Measurements from ENCODE around the gene TIGD3. TPM values are rescaled to one million over a fixed set of nuclear protein-coding genes. Genes with fewer than 3 reads are reported as not detected.
A peak's percentile ranks its signal among the peaks of the same experiment; 100 is the strongest.

The TIGD3 gene
- total and polyA plus RNA-seq, 2 of the 13 experiments (the other 11 are each of a cell fraction or from before 2014, with no cell fraction given): 0.49 to 4.9 TPM

- no peak for TF ChIP-seq SMAD1 (CRISPR knock-in tag; IDR thresholded peaks at IDR 0.05; ENCODE audit: borderline replicate concordance, low read depth)
- TF ChIP-seq KLF9 (CRISPR knock-in tag; IDR thresholded peaks at IDR 0.05; ENCODE audit: low read depth): no peak; the same call in 1 of the 2 replicates
- TF ChIP-seq ZNF652 (CRISPR knock-in tag; IDR thresholded peaks at IDR 0.05; ENCODE audit: borderline replicate concordance, low read depth): peak; percentile 42; the same call in 1 of the 2 replicates
- no peak for TF ChIP-seq PHF5A (CRISPR knock-in tag; IDR thresholded peaks at IDR 0.05; ENCODE audit: low read depth, unreplicated experiment)
- no peak for TF ChIP-seq CHCHD3 (CRISPR knock-in tag; IDR thresholded peaks at IDR 0.05)
- no peak for TF ChIP-seq ZNF207 (IDR thresholded peaks at IDR 0.05; ENCODE audit: borderline replicate concordance)
- no peak for TF ChIP-seq ZNF451 (CRISPR knock-in tag; IDR thresholded peaks at IDR 0.05)
- TF ChIP-seq PCBP1 (IDR thresholded peaks at IDR 0.05; ENCODE audit: borderline replicate concordance, low read depth, low read length): no peak
- TF ChIP-seq MATR3 (CRISPR knock-in tag; IDR thresholded peaks at IDR 0.05): no peak
- no peak for TF ChIP-seq DNMT1 (CRISPR knock-in tag; IDR thresholded peaks at IDR 0.05)
- TF ChIP-seq ZNF484 (CRISPR knock-in tag; IDR thresholded peaks at IDR 0.05; ENCODE audit: borderline replicate concordance, low read depth): no peak
- TF ChIP-seq ZSCAN25 (CRISPR knock-in tag; IDR thresholded peaks at IDR 0.05): no peak
- no peak for TF ChIP-seq ELK4 (CRISPR knock-in tag; IDR thresholded peaks at IDR 0.05; ENCODE audit: borderline replicate concordance)
- TF ChIP-seq ZNF710 (CRISPR knock-in tag; IDR thresholded peaks at IDR 0.05; ENCODE audit: borderline replicate concordance): no peak; the same call in 1 of the 2 replicates
- no peak for TF ChIP-seq TERF1 (CRISPR knock-in tag; IDR thresholded peaks at IDR 0.05)
- TF ChIP-seq ZNF256 (CRISPR knock-in tag; conservative IDR thresholded peaks at IDR 0.05): no peak
- no peak for TF ChIP-seq MBNL3 (CRISPR knock-in tag; conservative IDR thresholded peaks at IDR 0.05)
- no peak; the same call in 1 of the 2 replicates for TF ChIP-seq ZNF343 (CRISPR knock-in tag; IDR thresholded peaks at IDR 0.05)
- no peak for TF ChIP-seq ONECUT2 (CRISPR knock-in tag; IDR thresholded peaks at IDR 0.05)
- TF ChIP-seq KAT7 (CRISPR knock-in tag; IDR thresholded peaks at IDR 0.05; ENCODE audit: borderline replicate concordance): no peak; the same call in 1 of the 2 replicates
- TF ChIP-seq ZNF549 (CRISPR knock-in tag; IDR thresholded peaks at IDR 0.05): no peak
- TF ChIP-seq CREB1 (IDR thresholded peaks at IDR 0.05): no peak
- TF ChIP-seq CREB1 (CRISPR knock-in tag; IDR thresholded peaks at IDR 0.05): peak; percentile 50; the same call in 1 of the 2 replicates
- TF ChIP-seq TSC22D2 (CRISPR knock-in tag; IDR thresholded peaks at IDR 0.05; ENCODE audit: borderline replicate concordance): no peak
- TF ChIP-seq SP1 (IDR thresholded peaks at IDR 0.05): no peak
- TF ChIP-seq SP1 (CRISPR knock-in tag; IDR thresholded peaks at IDR 0.05): 0 out of 2 replicates have a peak, but pooled peaks have one; percentile 10
Measured at GRCh38 chr11:65305501-65306268, 48.9 kb upstream of the TIGD3 start (continued).
